ENCODE results near the gene OR52B2.
"Not testable (repeated sequence)": the region's sequence is repeated elsewhere in the genome, so short reads cannot be mapped to it uniquely, and the experiment has no call there.

OR52B2 gene

DNA sequence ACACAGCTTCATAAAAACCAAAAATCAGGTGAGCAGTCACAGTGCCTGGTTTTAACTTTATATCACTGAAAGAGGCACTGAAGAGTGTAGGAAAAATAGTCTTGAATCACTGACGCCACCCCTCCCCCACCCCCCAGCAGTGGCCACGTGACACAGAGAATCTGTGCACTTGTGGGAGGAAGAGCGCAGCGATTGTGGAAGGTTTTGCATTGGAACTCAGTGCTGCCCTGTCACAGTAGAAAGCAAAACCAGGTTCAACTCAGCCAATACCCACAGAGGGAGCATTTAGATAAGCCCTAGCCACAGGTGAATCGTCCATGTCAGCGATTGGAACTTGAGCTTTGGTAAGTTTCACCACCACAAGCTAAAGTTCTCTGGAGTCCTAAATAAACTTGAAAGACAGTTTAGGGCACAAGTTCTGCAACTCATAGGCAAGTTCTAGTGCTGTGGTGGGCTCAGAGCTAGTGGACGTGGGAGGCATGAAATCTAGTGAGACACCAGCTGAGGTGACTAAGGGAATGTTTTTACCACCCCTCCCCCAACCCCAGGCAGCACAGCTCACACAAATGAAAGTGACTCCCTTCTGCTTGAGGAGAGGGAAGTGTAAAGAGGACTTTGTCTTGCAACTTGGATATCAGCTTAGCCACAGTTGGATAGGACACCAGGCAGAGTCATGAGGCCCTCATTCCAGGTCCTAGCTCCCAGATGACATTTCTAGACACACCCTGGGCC, 13.3 kb downstream of the OR52B2 start:
- no peak overlapping the region for H3K4me3 ChIP-seq (ENCODE audit: low read depth, low read length)
- no peak for DNase-seq (ENCODE audit: low read depth)
- TF ChIP-seq, protein P1, sequence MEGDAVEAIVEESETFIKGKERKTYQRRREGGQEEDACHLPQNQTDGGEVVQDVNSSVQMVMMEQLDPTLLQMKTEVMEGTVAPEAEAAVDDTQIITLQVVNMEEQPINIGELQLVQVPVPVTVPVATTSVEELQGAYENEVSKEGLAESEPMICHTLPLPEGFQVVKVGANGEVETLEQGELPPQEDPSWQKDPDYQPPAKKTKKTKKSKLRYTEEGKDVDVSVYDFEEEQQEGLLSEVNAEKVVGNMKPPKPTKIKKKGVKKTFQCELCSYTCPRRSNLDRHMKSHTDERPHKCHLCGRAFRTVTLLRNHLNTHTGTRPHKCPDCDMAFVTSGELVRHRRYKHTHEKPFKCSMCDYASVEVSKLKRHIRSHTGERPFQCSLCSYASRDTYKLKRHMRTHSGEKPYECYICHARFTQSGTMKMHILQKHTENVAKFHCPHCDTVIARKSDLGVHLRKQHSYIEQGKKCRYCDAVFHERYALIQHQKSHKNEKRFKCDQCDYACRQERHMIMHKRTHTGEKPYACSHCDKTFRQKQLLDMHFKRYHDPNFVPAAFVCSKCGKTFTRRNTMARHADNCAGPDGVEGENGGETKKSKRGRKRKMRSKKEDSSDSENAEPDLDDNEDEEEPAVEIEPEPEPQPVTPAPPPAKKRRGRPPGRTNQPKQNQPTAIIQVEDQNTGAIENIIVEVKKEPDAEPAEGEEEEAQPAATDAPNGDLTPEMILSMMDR (IDR thresholded peaks at IDR 0.05; ENCODE audit: control insufficient read depth, extremely low read depth, insufficient read depth): no peak

DNA sequence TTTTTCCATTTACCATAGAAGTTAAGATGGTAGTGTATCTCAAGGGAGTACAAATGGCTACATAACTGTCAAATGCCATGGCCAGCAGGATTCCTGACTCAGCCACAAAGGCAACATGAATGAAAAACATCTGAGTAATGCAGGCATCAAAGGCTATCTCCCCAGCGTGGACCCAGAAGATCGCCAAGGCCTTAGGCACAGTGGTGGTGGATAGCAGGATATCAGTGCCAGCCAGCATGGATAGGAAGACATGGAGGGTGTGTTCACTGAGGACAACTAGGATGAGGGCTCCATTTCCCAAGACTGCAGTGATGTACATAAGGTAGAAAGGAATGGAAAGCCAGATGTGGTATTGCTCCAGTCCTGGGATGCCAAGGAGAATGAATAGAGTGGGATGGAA, 18.0 kb downstream of the OR52B2 start:
- no peak for DNase-seq (ENCODE audit: low read depth)
- no peak overlapping the region for H3K4me3 ChIP-seq (ENCODE audit: low read depth, low read length)
- TF ChIP-seq, protein P1 (IDR thresholded peaks at IDR 0.05; ENCODE audit: control insufficient read depth, extremely low read depth, insufficient read depth): no peak

DNA sequence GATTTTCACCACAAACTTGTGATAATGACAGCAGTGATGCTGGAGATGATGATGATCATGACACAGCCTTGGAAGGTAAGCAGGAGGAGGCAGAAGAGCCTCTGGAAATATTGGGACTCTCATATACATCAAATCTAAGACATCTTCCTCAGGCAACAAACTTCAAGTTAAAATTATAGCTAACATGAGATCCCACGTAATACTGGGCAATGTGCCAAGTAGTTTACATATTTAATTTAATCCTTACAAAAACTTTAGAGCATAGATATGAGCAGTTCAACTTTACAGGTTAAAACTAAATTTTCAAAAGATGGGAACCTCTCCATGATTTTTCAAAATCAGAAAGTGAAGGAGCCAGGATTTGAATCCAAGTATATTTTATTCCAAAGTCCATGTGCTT, 19.0 kb downstream of the OR52B2 start:
- TF ChIP-seq, protein P1 (IDR thresholded peaks at IDR 0.05; ENCODE audit: control insufficient read depth, extremely low read depth, insufficient read depth): no peak
- H3K4me3 ChIP-seq (ENCODE audit: low read depth, low read length): no peak overlapping the region
- DNase-seq (ENCODE audit: low read depth): no peak

DNA sequence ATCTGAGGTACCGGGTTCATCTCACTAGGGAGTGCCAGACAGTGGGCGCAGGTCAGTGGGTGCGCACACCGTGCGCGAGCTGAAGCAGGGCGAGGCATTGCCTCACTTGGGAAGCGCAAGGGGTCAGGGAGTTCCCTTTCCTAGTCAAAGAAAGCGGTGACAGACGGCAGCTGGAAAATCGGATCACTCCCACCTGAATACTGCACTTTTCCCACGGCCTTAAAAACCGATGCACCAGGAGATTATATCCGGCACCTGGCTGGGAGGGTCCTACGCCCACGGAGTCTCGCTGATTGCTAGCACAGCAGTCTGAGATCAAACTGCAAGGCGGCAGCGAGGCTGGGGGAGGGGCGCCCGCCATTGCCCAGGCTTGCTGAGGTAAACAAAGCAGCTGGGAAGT, 26.4 kb downstream of the OR52B2 start:
- DNase-seq (ENCODE audit: low read depth); H3K4me3 ChIP-seq (ENCODE audit: low read depth, low read length): not testable (repeated sequence)

DNA sequence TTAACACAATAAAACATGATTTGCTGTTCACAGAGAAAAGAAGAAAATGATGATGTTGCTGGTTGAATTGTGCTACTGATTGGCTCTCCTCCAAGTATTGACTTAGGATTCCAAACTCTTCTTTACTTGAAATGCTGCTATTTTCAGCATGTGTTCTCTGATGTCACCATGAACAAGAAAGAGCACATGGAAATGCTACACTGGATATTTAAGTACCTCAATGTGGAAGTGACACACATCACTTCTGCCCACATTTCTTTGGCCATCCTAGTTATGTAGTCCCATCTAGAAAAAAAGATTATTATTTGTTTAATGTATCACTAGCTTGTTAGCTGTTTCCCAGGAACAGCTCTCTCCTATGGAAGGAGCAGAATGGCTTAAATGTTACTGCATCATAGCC, 27.2 kb downstream of the OR52B2 start:
- no peak for DNase-seq (ENCODE audit: low read depth)
- no peak overlapping the region for H3K4me3 ChIP-seq (ENCODE audit: low read depth, low read length)
- TF ChIP-seq, protein P1 (IDR thresholded peaks at IDR 0.05; ENCODE audit: control insufficient read depth, extremely low read depth, insufficient read depth): no peak

DNA sequence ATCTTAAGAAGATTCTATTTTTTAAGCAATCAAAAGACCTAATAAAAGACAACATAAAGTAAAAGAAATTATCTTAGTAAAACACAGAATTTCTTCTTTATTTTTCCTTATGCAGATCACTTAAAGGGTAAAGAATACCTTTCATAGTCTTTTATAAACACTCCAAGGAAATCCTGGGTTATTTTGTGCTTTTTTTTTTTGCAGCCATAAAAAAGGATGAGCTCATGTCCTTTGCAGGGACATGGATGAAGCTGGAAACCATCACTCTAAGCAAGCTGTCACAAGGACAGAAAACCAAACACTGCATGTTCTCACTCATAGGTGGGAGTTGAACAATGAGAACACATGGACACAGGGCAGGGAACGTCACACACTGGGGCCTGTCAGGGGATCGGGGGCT, 34.2 kb downstream of the OR52B2 start:
- not testable (repeated sequence) for DNase-seq (ENCODE audit: low read depth)

DNA sequence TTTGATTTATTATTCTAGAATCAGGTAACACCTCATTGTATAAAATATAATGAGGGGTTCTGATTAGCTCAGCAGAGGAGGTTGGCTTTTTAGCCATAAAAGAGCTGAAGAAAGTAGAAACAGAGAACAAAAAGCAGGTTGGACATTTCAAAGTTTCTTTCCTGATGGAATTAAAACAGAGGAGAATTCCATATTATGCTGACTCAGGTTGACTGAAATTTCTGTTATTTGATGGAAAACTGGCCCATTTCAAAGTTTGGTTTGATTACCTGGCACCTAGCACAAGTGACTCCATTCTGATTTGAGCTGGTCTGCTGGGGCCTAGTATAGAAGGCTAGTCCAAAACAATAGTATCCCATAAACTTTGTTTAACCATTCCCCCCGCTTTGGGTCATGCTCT, 37.7 kb downstream of the OR52B2 start:
- H3K4me3 ChIP-seq (ENCODE audit: low read depth, low read length): no peak overlapping the region
- TF ChIP-seq, protein P1 (IDR thresholded peaks at IDR 0.05; ENCODE audit: control insufficient read depth, extremely low read depth, insufficient read depth): no peak
- DNase-seq (ENCODE audit: low read depth): no peak

More for the DNA sequence above, 34.2 kb downstream of the OR52B2 start:
- not testable (repeated sequence) for H3K4me3 ChIP-seq (ENCODE audit: low read depth, low read length)

DNA sequence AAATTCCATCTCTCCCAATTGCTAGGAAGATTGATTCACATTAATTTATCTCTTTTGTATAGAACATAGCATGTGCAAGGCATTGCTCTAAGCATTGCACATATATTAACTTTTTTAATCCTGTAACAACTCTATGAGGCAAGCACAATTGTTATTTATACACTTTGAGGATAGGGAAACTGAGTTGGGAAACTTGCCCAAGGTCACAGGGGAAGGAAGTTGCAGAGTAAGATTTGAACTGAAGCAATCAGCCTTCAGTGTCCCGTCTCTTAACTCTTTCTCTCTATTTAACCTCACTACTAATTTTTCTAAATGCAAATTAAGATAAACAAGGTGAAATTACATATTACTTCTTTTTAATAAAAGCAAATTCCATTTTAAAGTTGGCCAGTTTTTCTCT, 40.5 kb downstream of the OR52B2 start:
- H3K4me3 ChIP-seq (ENCODE audit: low read depth, low read length): no peak overlapping the region
- DNase-seq (ENCODE audit: low read depth): no peak
- TF ChIP-seq, protein P1 (IDR thresholded peaks at IDR 0.05; ENCODE audit: control insufficient read depth, extremely low read depth, insufficient read depth): no peak

Data from LNCaP clone FGC (cell line).